Astrocyte of the hippocampus (primary cell): ENCODE results near the gene NTM.
"Not testable (repeated sequence)": the region's sequence is repeated elsewhere in the genome, so short reads cannot be mapped to it uniquely, and the experiment has no call there.

Source experiments
- DNase-seq: peaks from one replicate; pipeline ENCODE4 v3.0.0; 2011; ENCODE audit warnings: low read depth, low spot score

NTM gene

GRCh38 chr11:131667566-131667965 lies 297.2 kb downstream of the NTM start:
- DNase-seq: no peak

- peak; percentile 32 for DNase-seq
Measured at GRCh38 chr11:131668500-131669400, 298.3 kb downstream of the NTM start.

- no peak for DNase-seq
Measured at GRCh38 chr11:131669401-131669780, 299.0 kb downstream of the NTM start.

GRCh38 chr11:131670876-131671275 lies 300.5 kb downstream of the NTM start:
- no peak for DNase-seq

GRCh38 chr11:131671320-131671719 lies 300.9 kb downstream of the NTM start:
- DNase-seq: no peak

- DNase-seq: no peak
Measured at GRCh38 chr11:131671734-131672133, 301.3 kb downstream of the NTM start.

- no peak for DNase-seq
Measured at GRCh38 chr11:131672191-131672590, 301.8 kb downstream of the NTM start.

- peak; percentile 94 for DNase-seq
Measured at GRCh38 chr11:131674051-131674755, 303.8 kb downstream of the NTM start.

- peak; percentile 31 for DNase-seq
Measured at GRCh38 chr11:131675121-131675888, 304.9 kb downstream of the NTM start.

GRCh38 chr11:131677828-131678470 lies 307.5 kb downstream of the NTM start:
- DNase-seq: no peak

GRCh38 chr11:131678658-131679340 lies 308.4 kb downstream of the NTM start:
- no peak for DNase-seq

GRCh38 chr11:131680448-131680847 lies 310.0 kb downstream of the NTM start:
- DNase-seq: not testable (repeated sequence)

- no peak for DNase-seq
Measured at GRCh38 chr11:131681920-131682319, 311.5 kb downstream of the NTM start.

GRCh38 chr11:131682373-131683015 lies 312.1 kb downstream of the NTM start:
- DNase-seq: no peak

- DNase-seq: no peak
Measured at GRCh38 chr11:131683131-131683530, 312.7 kb downstream of the NTM start.

GRCh38 chr11:131683666-131684065 lies 313.3 kb downstream of the NTM start:
- no peak for DNase-seq

GRCh38 chr11:131684111-131685060 lies 314.0 kb downstream of the NTM start:
- DNase-seq: no peak

GRCh38 chr11:131685206-131685605 lies 314.8 kb downstream of the NTM start:
- DNase-seq: no peak

GRCh38 chr11:131685906-131686305 lies 315.5 kb downstream of the NTM start:
- no peak for DNase-seq
